Skin of body (tissue), 2 donors: ENCODE results near the gene PLEKHA7. TPM values are rescaled to one million over a fixed set of nuclear protein-coding genes. Genes with fewer than 3 reads are reported as not detected.
A peak's percentile ranks its signal among the peaks of the same experiment; 100 is the strongest.

Experiments used
- DNase-seq: peaks from one replicate; lab custom pipeline; 2025; lab: John Stamatoyannopoulos, UW
- total RNA-seq: library from RNA; depleted of rRNA; stranded (reverse); fragments of >200 nt; gene quantifications from one replicate; pipeline ENCODE4 v1.2.3, GENCODE V29; 2014

PLEKHA7 gene
- total RNA-seq, 1 donor from 2014 or later, result 19.9 TPM

- DNase-seq, result no peak
Measured at GRCh38 chr11:16812274-16812673, 201.9 kb downstream of the PLEKHA7 start.

- no peak for DNase-seq
Measured at GRCh38 chr11:16811136-16812020, 202.8 kb downstream of the PLEKHA7 start.

- DNase-seq, result peak; percentile 25
Measured at GRCh38 chr11:16809886-16810668, 204.1 kb downstream of the PLEKHA7 start.

- DNase-seq, result no peak
Measured at GRCh38 chr11:16807306-16807705, 206.9 kb downstream of the PLEKHA7 start.

GRCh38 chr11:16806791-16807190 is 207.4 kb downstream of the PLEKHA7 start:
- DNase-seq, result peak; percentile 39

- DNase-seq, result no peak
Measured at GRCh38 chr11:16805938-16806337, 208.3 kb downstream of the PLEKHA7 start.

- peak; percentile 73 for DNase-seq
Measured at GRCh38 chr11:16804104-16804947, 209.9 kb downstream of the PLEKHA7 start.

GRCh38 chr11:16801288-16801980 is 212.8 kb downstream of the PLEKHA7 start:
- DNase-seq, result no peak

GRCh38 chr11:16800382-16800781 is 213.8 kb downstream of the PLEKHA7 start:
- no peak for DNase-seq

GRCh38 chr11:16799890-16800289 is 214.3 kb downstream of the PLEKHA7 start:
- DNase-seq, result no peak

GRCh38 chr11:16799221-16799620 is 215.0 kb downstream of the PLEKHA7 start:
- no peak for DNase-seq

- no peak for DNase-seq
Measured at GRCh38 chr11:16797776-16798175, 216.4 kb downstream of the PLEKHA7 start.

- DNase-seq, result no peak
Measured at GRCh38 chr11:16796311-16796710, 217.9 kb downstream of the PLEKHA7 start.

- no peak for DNase-seq
Measured at GRCh38 chr11:16795146-16795545, 219.1 kb downstream of the PLEKHA7 start.

- no peak for DNase-seq
Measured at GRCh38 chr11:16794047-16794818, 220.0 kb downstream of the PLEKHA7 start.

- DNase-seq, result no peak
Measured at GRCh38 chr11:16793511-16793910, 220.7 kb downstream of the PLEKHA7 start.

- DNase-seq, result no peak
Measured at GRCh38 chr11:16793009-16793408, 221.2 kb downstream of the PLEKHA7 start.

GRCh38 chr11:16792426-16792825 is 221.8 kb downstream of the PLEKHA7 start:
- no peak for DNase-seq

GRCh38 chr11:16791191-16791961 is 222.8 kb downstream of the PLEKHA7 start:
- no peak for DNase-seq
